HG03378 (cell line): ENCODE results near the gene MYO9A.

Experiments used
- ATAC-seq: cut with Tn5 transposase; IDR thresholded peaks from one replicate; pipeline ENCODE4 v1.9.1; 2021; ENCODE audit warnings: mild to moderate bottlenecking, moderate library complexity; ENCODE audit not compliant: unreplicated experiment

Gene MYO9A

GRCh38 chr15:71811036-71811736 lies 306.8 kb downstream of the MYO9A start:
- ATAC-seq, result no peak

GRCh38 chr15:71810256-71811035 lies 307.5 kb downstream of the MYO9A start, which contains the start of gene NR2E3:
Gene NR2E3, plus strand, starts transcription at chr15:71810554. Its CDS starts 190 bp downstream, at chr15:71810744.
- ATAC-seq, result no peak

GRCh38 chr15:71809346-71809745 lies 308.6 kb downstream of the MYO9A start:
- no peak for ATAC-seq

- no peak for ATAC-seq
These were observed 309.5 kb downstream of the MYO9A start for GRCh38 chr15:71808311-71809020.

- no peak for ATAC-seq
These were observed 310.3 kb downstream of the MYO9A start for GRCh38 chr15:71807691-71808091.

- no peak for ATAC-seq
These were observed 310.8 kb downstream of the MYO9A start for GRCh38 chr15:71807125-71807629.

- no peak for ATAC-seq
These were observed 311.5 kb downstream of the MYO9A start for GRCh38 chr15:71806452-71806931.

- ATAC-seq, result no peak
These were observed 313.1 kb downstream of the MYO9A start for GRCh38 chr15:71804695-71805470.

- ATAC-seq, result no peak
These were observed 313.7 kb downstream of the MYO9A start for GRCh38 chr15:71804226-71804625.

GRCh38 chr15:71802770-71803169 lies 315.2 kb downstream of the MYO9A start:
- ATAC-seq, result no peak

- ATAC-seq, result no peak
These were observed 315.9 kb downstream of the MYO9A start for GRCh38 chr15:71801935-71802655.

- ATAC-seq, result no peak
These were observed 316.9 kb downstream of the MYO9A start for GRCh38 chr15:71800835-71801745.

GRCh38 chr15:71800190-71800589 lies 317.8 kb downstream of the MYO9A start:
- ATAC-seq, result no peak

GRCh38 chr15:71798641-71799040 lies 319.3 kb downstream of the MYO9A start:
- no peak for ATAC-seq

- ATAC-seq, result no peak
These were observed 325.4 kb downstream of the MYO9A start for GRCh38 chr15:71792521-71792920.

GRCh38 chr15:71791975-71792374 lies 326.0 kb downstream of the MYO9A start:
- ATAC-seq, result no peak

GRCh38 chr15:71790081-71790480 lies 327.9 kb downstream of the MYO9A start:
- ATAC-seq, result no peak

GRCh38 chr15:71789616-71790015 lies 328.3 kb downstream of the MYO9A start:
- ATAC-seq, result no peak
